Heart left ventricle (tissue), 16 donors: ENCODE results near the gene UBE2U. TPM values are rescaled to one million over a fixed set of nuclear protein-coding genes. Genes with fewer than 3 reads are reported as not detected.
A peak's percentile ranks its signal among the peaks of the same experiment; 100 is the strongest.

Experiments
- ATAC-seq, 4 donors: fragments of 200-7000 bp; cut with Tn5 transposase; one replicate each; pipeline ENCODE4 v1.9.1; 2020 to 2022; ENCODE audit warnings: moderate library complexity in 4 of 4, mild to moderate bottlenecking in 3 of 4, moderate number of reproducible peaks in 1 of 4
- DNase-seq, 5 donors: peaks; one replicate each; pipeline ENCODE4 v3.0.0-alpha.2; 2020
- H3K27ac ChIP-seq, 12 donors: fragments of 200-600 bp; sonication (generic) in 4 of 12; one replicate each; pipeline versions ENCODE4 v1.5.0 to v1.8.0; 2016 to 2022; ENCODE audit warnings: mild to moderate bottlenecking in 2 of 12
- H3K27me3 ChIP-seq, 9 donors: fragments of 200-600 bp; sonication (generic) in 2 of 9; one replicate each; pipeline versions ENCODE4 v1.5.1 to v1.8.0; 2016 to 2022; ENCODE audit warnings: mild to moderate bottlenecking in 3 of 9
- H3K36me3 ChIP-seq, 9 donors: fragments of 200-600 bp; sonication (generic) in 2 of 9; one replicate each; pipeline versions ENCODE4 v1.5.0 to v1.8.0; 2018 to 2022; ENCODE audit warnings: mild to moderate bottlenecking in 2 of 9
- H3K4me1 ChIP-seq, 12 donors: fragments of 200-600 bp; sonication (generic) in 4 of 12; one replicate each; pipeline versions ENCODE4 v1.5.0 to v1.8.0; 2016 to 2022; ENCODE audit warnings: mild to moderate bottlenecking in 3 of 12
- H3K4me3 ChIP-seq, 12 donors: fragments of 200-600 bp; sonication (generic) in 4 of 12; one replicate each; pipeline versions ENCODE4 v1.5.0 to v1.8.0; 2017 to 2022; ENCODE audit warnings: mild to moderate bottlenecking in 9 of 12, moderate library complexity in 4 of 12
- H3K9me3 ChIP-seq, 12 donors: fragments of 200-600 bp; sonication (generic) in 4 of 12; one replicate each; pipeline versions ENCODE4 v1.5.0 to v1.8.0; 2016 to 2022; ENCODE audit warnings: mild to moderate bottlenecking in 1 of 12
- CTCF ChIP-seq, 12 donors: fragments of 200-600 bp; sonication (generic) in 4 of 12; IDR thresholded peaks; one replicate each; pipeline versions ENCODE4 v1.5.0 to v1.8.0; 2018 to 2022; ENCODE audit warnings: antibody characterized with exemption in 12 of 12, mild to moderate bottlenecking in 5 of 12
- POLR2A ChIP-seq, 2 donors: fragments of 450-650 bp; IDR thresholded peaks; one replicate each; pipeline ENCODE4 v1.6.1; 2017; ENCODE audit warnings: antibody characterized with exemption in 2 of 2, mild to moderate bottlenecking in 2 of 2, moderate library complexity in 2 of 2
- WGBS, 4 donors: extraction: QIAGEN DNeasy Blood & Tissue Kit in 2 of 4; methylation state at CpG; one replicate each; pipeline versions ENCODE4 v1.1.5 to v1.1.7; 2013 to 2018; 5-methylcytosine and 5-hydroxymethylcytosine counted together
- intact Hi-C, 10 donors: fragments of 100-400 bp; cut with DNase I; formaldehyde crosslinking; loops; one replicate each; pipeline versions ENCODE4 v1.11.1 to v1.14.2; 2022
- polyA plus RNA-seq, 2 donors: library from polyadenylated mRNA; stranded (reverse); fragments of 200-250 nt; gene quantifications; one replicate each; pipeline ENCODE4 v1.2.3, GENCODE V29; 2013
- total RNA-seq, 9 donors: library from RNA; depleted of rRNA in 2 of 9; stranded (reverse); fragments of >200 nt in 2 of 9; fragmentation: NEBNext Ultra II Directional in 3 of 9; extraction: Animal tissue kit (Norgen Biotek cat#: 25700) in 3 of 9; gene quantifications; one replicate each; pipeline versions ENCODE4 v1.1.0 to v1.2.4, GENCODE V29; 2016 to 2023
- donor health status: ischemic (EF 13 %, LVEDD 7.1; RV severe dilation, severe dysfunction).
- donor health status: healthy with polysubstance abuse.
- donor health status: DM: no; HTN: yes; CAD: no.
- donor health status: DM: no; HTN: no; CAD: no.
- donor health status: ischemic (EF 25% LVEDD 6.9; RV normal size, moderate dysfunction).
- donor health status: ischemic (EF 25% LVEDD 5.7; RV mildly dilated, moderate dysfunction).
- donor health status: healthy.
- donor health status: DM: yes; HTN: yes; CAD: no.
- donor health status: ischemic (EF 35%, LVEDD 5.7; RV mildly dilated, moderate dysfunction).
- donor health status: nonischemic (EF 11% LVEDD 7.7; RV severe dilation, severe dysfunction).
- donor health status: DM: yes; HTN: yes; CAD: no.
- donor health status: PGD.
- donor health status: ischemic (EF 29% LVEDD 5.4; RV normal size, mild dysfunction).
- donor health status: nonischemic (EF 23%, LVEDD 6.1; RV moderate dilation, normal function).

UBE2U gene
- total and polyA plus RNA-seq, 11 donors: 0.19 to 2.7 (median 2.5) TPM; not detected in 8

- no peak for TF ChIP-seq POLR2A (IDR thresholded peaks at IDR 0.05)
- no peak for TF ChIP-seq CTCF (IDR thresholded peaks at IDR 0.05)
- Histone ChIP-seq H3K9me3 (no peaks in the 10 kb centered on the region), H3K36me3 (no peaks in the 10 kb centered on the region), H3K27ac (peak overlapping the region in 1 of 12 donors; percentile 11), H3K4me1 (peaks cover 0 to 6% (median 0%) of the 10 kb centered on the region in 12 donors), H3K4me3 (no peak overlapping the region), H3K27me3 (no peaks in the 10 kb centered on the region)
- no peak for DNase-seq
- no peak for ATAC-seq
- WGBS, 4 donors: 80 to 81% (median 80%) methylated on average over 2 of the region's 2 CpGs
- intact Hi-C loops: loop anchor here (5.0 to 10.0 kb wide), 7 partner anchors 210 to 1420 kb away; partner anchors contain the start of gene CACHD1 (in 1 of the 10)
Measured at GRCh38 chr1:64265141-64265540, 61.7 kb downstream of the UBE2U start.

GRCh38 chr1:64266991-64267390 is 63.6 kb downstream of the UBE2U start:
- H3K27me3 ChIP-seq: no peaks in the 10 kb centered on the region
- 66 to 70% (median 68%) methylated on average over 2 of the region's 2 CpGs for WGBS, 4 donors
- intact Hi-C loops: loop anchor here (2.0 to 10.0 kb wide), 8 partner anchors 208 to 1418 kb away; partner anchors contain the start of gene CACHD1 (in 1 of the 10)

DNA sequence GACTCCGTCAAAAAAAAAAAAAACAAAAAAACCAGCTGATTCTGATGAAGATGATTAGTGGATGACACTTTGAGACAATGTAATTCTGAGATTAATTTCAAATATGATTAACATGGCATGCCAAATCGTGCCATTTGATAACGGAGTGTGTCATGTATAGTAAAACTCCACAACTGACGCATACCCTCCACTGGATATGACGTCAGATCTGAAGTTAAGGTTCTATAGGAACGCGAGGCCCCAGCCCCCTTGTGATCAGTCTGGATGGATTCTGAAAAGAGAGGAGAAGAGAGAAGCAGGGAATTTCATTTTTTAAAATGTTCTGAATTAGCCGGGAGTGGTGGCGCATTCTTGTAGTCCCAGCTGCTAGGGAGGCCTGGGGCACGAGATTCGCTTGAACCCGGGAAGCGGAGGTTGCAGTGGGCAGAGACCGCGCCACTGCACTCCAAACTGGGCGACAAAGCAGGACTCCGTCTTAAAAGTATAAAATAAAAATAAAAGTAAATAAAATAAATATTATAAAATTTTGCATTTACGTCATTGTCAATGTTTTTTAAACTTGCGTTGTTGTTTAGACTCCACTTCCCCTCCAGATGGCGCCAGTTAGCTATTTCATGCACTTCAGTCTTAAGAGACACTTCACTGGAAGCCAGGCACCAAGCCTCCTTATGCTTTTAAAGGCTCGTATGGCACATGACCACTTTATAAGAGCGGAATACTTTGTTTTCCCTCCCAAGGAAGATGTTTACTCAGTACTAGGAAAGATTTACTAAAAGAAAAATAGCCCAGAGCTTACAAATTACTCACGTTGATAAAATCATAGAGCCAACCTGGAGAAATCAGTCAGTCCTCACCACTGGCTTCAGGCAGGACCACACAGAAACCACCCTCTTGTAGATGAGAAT is 65.5 kb downstream of the UBE2U start:
- Histone ChIP-seq H3K4me3 (no peak overlapping the region), H3K27me3 (no peaks in the 10 kb centered on the region), H3K27ac (no peak overlapping the region), H3K9me3 (peaks cover 0 to 5% (median 0%) of the 10 kb centered on the region in 12 donors), H3K36me3 (no peaks in the 10 kb centered on the region), H3K4me1 (peaks cover 0 to 6% (median 0%) of the 10 kb centered on the region in 12 donors)
- DNase-seq: peak in 4 of 5 donors; percentile 64 to 73 (median 70)
- intact Hi-C loops: loop anchor here (1.0 to 10.0 kb wide), 11 partner anchors 206 to 1416 kb away; partner anchors contain the start of gene CACHD1 (in 1 of the 10)
- 54 to 56% (median 55%) methylated on average over 23 of the region's 23 CpGs for WGBS, 4 donors
- peak in 3 of 4 donors; percentile 69 to 79 (median 74) for ATAC-seq
- TF ChIP-seq CTCF (IDR thresholded peaks at IDR 0.05): peak; percentile 69 to 89 (median 81)
- TF ChIP-seq POLR2A (IDR thresholded peaks at IDR 0.05): no peak

More at GRCh38 chr1:64266991-64267390, 63.6 kb downstream of the UBE2U start:
- no peak overlapping the region for H3K27ac ChIP-seq
- TF ChIP-seq CTCF (IDR thresholded peaks at IDR 0.05) (no peak), POLR2A (IDR thresholded peaks at IDR 0.05) (no peak)
- no peaks in the 10 kb centered on the region for H3K9me3 ChIP-seq
- DNase-seq (no peak), ATAC-seq (no peak)
- H3K4me1 ChIP-seq: peaks cover 0 to 6% (median 0%) of the 10 kb centered on the region in 12 donors
- no peaks in the 10 kb centered on the region for H3K36me3 ChIP-seq
- no peak overlapping the region for H3K4me3 ChIP-seq

DNA sequence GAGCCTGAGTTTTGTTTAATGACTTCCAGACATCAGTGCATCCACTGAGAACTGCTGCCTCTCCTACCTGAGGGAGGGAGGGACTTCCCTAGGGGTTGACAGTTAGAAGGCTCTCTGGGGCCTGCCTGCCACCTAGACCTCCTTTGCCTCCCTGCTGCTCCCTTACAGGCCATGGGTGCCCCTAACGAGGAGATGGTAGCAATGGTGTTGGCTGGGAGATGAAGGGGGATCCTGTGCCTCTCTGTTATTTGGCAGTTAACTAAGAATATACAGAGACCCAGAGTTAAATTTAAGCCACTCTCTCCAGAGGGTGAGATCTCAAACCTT is 66.1 kb downstream of the UBE2U start:
- Histone ChIP-seq H3K4me3 (no peak overlapping the region), H3K4me1 (peaks cover 0 to 6% (median 0%) of the 10 kb centered on the region in 12 donors), H3K27ac (no peak overlapping the region), H3K27me3 (no peaks in the 10 kb centered on the region), H3K36me3 (no peaks in the 10 kb centered on the region), H3K9me3 (peaks cover 0 to 5% (median 0%) of the 10 kb centered on the region in 12 donors)
- DNase-seq (no peak), ATAC-seq (peak in 2 of 4 donors; percentile 14 to 20)
- TF ChIP-seq CTCF (IDR thresholded peaks at IDR 0.05) (no peak), POLR2A (IDR thresholded peaks at IDR 0.05) (no peak)
- intact Hi-C loops: loop anchor here (1.0 to 10.0 kb wide), 11 partner anchors 205 to 1415 kb away; partner anchors contain the start of gene CACHD1 (in 1 of the 10)
- 29 to 70% (median 55%) methylated on average over 1 of the region's 1 CpG for WGBS, 4 donors
